DMS153 treated with DMSO at 0.1 percent for 48 hours (cell line): ENCODE measurements around the gene AADAC.
"Not testable (repeated sequence)": the region's sequence is repeated elsewhere in the genome, so short reads cannot be mapped to it uniquely, and the experiment has no call there.

Source experiments
- DNase-seq: peaks from one replicate; lab custom pipeline; 2025; ENCODE audit not compliant: unreplicated experiment; lab: John Stamatoyannopoulos, UW

Gene AADAC

GRCh38 chr3:151796105-151796680 lies 17.7 kb upstream of the AADAC start:
- DNase-seq, result no peak

GRCh38 chr3:151798466-151798865 lies 15.4 kb upstream of the AADAC start:
- no peak for DNase-seq

- DNase-seq, result no peak
Observed at GRCh38 chr3:151800431-151800830, 13.5 kb upstream of the AADAC start.

GRCh38 chr3:151804267-151804666 lies 9.6 kb upstream of the AADAC start:
- no peak for DNase-seq

- no peak for DNase-seq
Observed at GRCh38 chr3:151806838-151807237, 7.1 kb upstream of the AADAC start.

GRCh38 chr3:151808926-151809325 lies 5.0 kb upstream of the AADAC start:
- not testable (repeated sequence) for DNase-seq

GRCh38 chr3:151811474-151811873 lies 2.4 kb upstream of the AADAC start:
- no peak for DNase-seq

- DNase-seq, result no peak
Observed at GRCh38 chr3:151814588-151814987, 672 bp downstream of the AADAC start.

- no peak for DNase-seq
Observed at GRCh38 chr3:151816091-151816604, 2.2 kb downstream of the AADAC start.

- no peak for DNase-seq
Observed at GRCh38 chr3:151817473-151817872, 3.6 kb downstream of the AADAC start.

- DNase-seq, result no peak
Observed at GRCh38 chr3:151818361-151818760, 4.4 kb downstream of the AADAC start.

GRCh38 chr3:151819910-151820309 lies 6.0 kb downstream of the AADAC start:
- DNase-seq, result no peak

GRCh38 chr3:151827816-151828215 lies 13.9 kb downstream of the AADAC start:
- DNase-seq, result no peak

GRCh38 chr3:151835751-151836525 lies 22.0 kb downstream of the AADAC start:
- no peak for DNase-seq

- DNase-seq, result no peak
Observed at GRCh38 chr3:151837057-151837456, 23.1 kb downstream of the AADAC start.

- DNase-seq, result peak; percentile 43
Observed at GRCh38 chr3:151838574-151839312, 24.8 kb downstream of the AADAC start.

GRCh38 chr3:151839313-151839631 lies 25.4 kb downstream of the AADAC start:
- DNase-seq, result no peak

GRCh38 chr3:151841801-151842200 lies 27.9 kb downstream of the AADAC start:
- no peak for DNase-seq

- DNase-seq, result no peak
Observed at GRCh38 chr3:151843275-151843674, 29.4 kb downstream of the AADAC start.

- DNase-seq, result no peak
Observed at GRCh38 chr3:151845306-151845905, 31.5 kb downstream of the AADAC start.

GRCh38 chr3:151850065-151850464 lies 36.1 kb downstream of the AADAC start:
- not testable (repeated sequence) for DNase-seq
